Measurements from ENCODE around the gene FBXL12. TPM values are rescaled to one million over a fixed set of nuclear protein-coding genes. Genes with fewer than 3 reads are reported as not detected.

Gene FBXL12
- total RNA-seq = 10 to 100 TPM; 20.9 to 25.6 TPM

GRCh38 chr19:9818734-9819595, at the start of gene FBXL12:
FBXL12 (minus strand) TSS chr19:9819079; CDS start chr19:9818813, 266 bp downstream.
- Mint-ChIP-seq H3K27ac (peak within 1 kb of the TSS; percentile 97), H3K9me3 (peaks cover 12% of the 10 kb centered on the region), H3K36me3 (ENCODE audit: low read depth) (peaks cover 40% of the 10 kb centered on the region), H3K4me1 (peaks cover 34% of the 10 kb centered on the region), H3K4me3 (peak within 1 kb of the TSS; percentile 87), H3K27me3 (no peaks in the 10 kb centered on the region)
- POLR2A ChIA-PET = interaction anchor here (0.6 kb wide), 2 partner anchors 44 to 50 kb away, joined by 4 read pairs; partner anchors contain the start of gene ZNF846
- CTCF ChIA-PET = interaction anchor here (0.5 to 1.7 kb wide), 5 partner anchors 11 to 773 kb away, joined by 3 to 7 read pairs (median 3); no protein-coding TSS in a partner anchor
- DNase-seq = peak; percentile 100

- ChIA-PET POLR2A (no interaction called here), CTCF (interaction anchor here (1.1 kb wide), 1 partner anchor 10 kb away, joined by 3 read pairs; no protein-coding TSS in a partner anchor)
- Mint-ChIP-seq H3K27me3 (no peaks in the 10 kb centered on the region), H3K9me3 (no peaks in the 10 kb centered on the region), H3K4me1 (peaks cover 63% of the 10 kb centered on the region), H3K27ac (peak overlapping the region; percentile 93), H3K4me3 (peak overlapping the region; percentile 65), H3K36me3 (ENCODE audit: low read depth) (peaks cover 3% of the 10 kb centered on the region)
- DNase-seq = peak; percentile 79
Observed at GRCh38 chr19:9865732-9866501, 47.0 kb upstream of the FBXL12 start.

GRCh38 chr19:9863759-9864158, 44.9 kb upstream of the FBXL12 start:
- peak; percentile 30 for DNase-seq
- Mint-ChIP-seq H3K36me3 (ENCODE audit: low read depth) (peaks cover 3% of the 10 kb centered on the region), H3K27me3 (no peaks in the 10 kb centered on the region), H3K4me1 (peaks cover 80% of the 10 kb centered on the region), H3K9me3 (no peaks in the 10 kb centered on the region), H3K27ac (peak overlapping the region; percentile 96), H3K4me3 (peak overlapping the region; percentile 76)
- ChIA-PET CTCF (interaction anchor here (1.4 kb wide), 1 partner anchor 11 kb away, joined by 4 read pairs; no protein-coding TSS in a partner anchor), POLR2A (no interaction called here)

GRCh38 chr19:9862938-9863337, 44.1 kb upstream of the FBXL12 start:
- Mint-ChIP-seq H3K4me3 (peak overlapping the region; percentile 76), H3K4me1 (peaks cover 88% of the 10 kb centered on the region), H3K36me3 (ENCODE audit: low read depth) (peaks cover 3% of the 10 kb centered on the region), H3K27me3 (no peaks in the 10 kb centered on the region), H3K9me3 (no peaks in the 10 kb centered on the region), H3K27ac (peak overlapping the region; percentile 96)
- POLR2A ChIA-PET = interaction anchor here (0.6 kb wide), 1 partner anchor 44 kb away, joined by 4 read pairs; the partner anchor contains the start of gene FBXL12
- CTCF ChIA-PET = interaction anchor here (0.6 to 0.8 kb wide), 4 partner anchors 11 to 1946 kb away, joined by 4 to 5 read pairs (median 4); no protein-coding TSS in a partner anchor
- peak; percentile 55 for DNase-seq

GRCh38 chr19:9861503-9861902, 42.6 kb upstream of the FBXL12 start:
- ChIA-PET POLR2A (no interaction called here), CTCF (no interaction called here)
- H3K9me3 Mint-ChIP-seq = peaks cover 3% of the 10 kb centered on the region
- no peak overlapping the region for H3K4me3 Mint-ChIP-seq
- peak overlapping the region; percentile 16 for H3K27ac Mint-ChIP-seq
- peaks cover 93% of the 10 kb centered on the region for H3K4me1 Mint-ChIP-seq
- H3K36me3 Mint-ChIP-seq (ENCODE audit: low read depth) = peaks cover 12% of the 10 kb centered on the region
- no peak for DNase-seq
- no peaks in the 10 kb centered on the region for H3K27me3 Mint-ChIP-seq

- ChIA-PET POLR2A (interaction anchor here (0.6 kb wide), 1 partner anchor 281 kb away, joined by 5 read pairs; no protein-coding TSS in a partner anchor), CTCF (interaction anchor here (1.4 kb wide), 1 partner anchor 30 kb away, joined by 4 read pairs; no protein-coding TSS in a partner anchor)
- H3K27me3 Mint-ChIP-seq = no peaks in the 10 kb centered on the region
- H3K9me3 Mint-ChIP-seq = peaks cover 3% of the 10 kb centered on the region
- H3K36me3 Mint-ChIP-seq (ENCODE audit: low read depth) = peaks cover 18% of the 10 kb centered on the region
- DNase-seq = no peak
- H3K27ac Mint-ChIP-seq = peak overlapping the region; percentile 11
- no peak overlapping the region for H3K4me3 Mint-ChIP-seq
- peaks cover 88% of the 10 kb centered on the region for H3K4me1 Mint-ChIP-seq
Observed at GRCh38 chr19:9860407-9860806, 41.5 kb upstream of the FBXL12 start.

- CTCF ChIA-PET = interaction anchor here (0.6 to 2.1 kb wide), 2 partner anchors 11 to 284 kb away, joined by 3 to 6 read pairs; no protein-coding TSS in a partner anchor
Observed at GRCh38 chr19:9858766-9859165, 39.9 kb upstream of the FBXL12 start.

GRCh38 chr19:9857920-9858746, 39.3 kb upstream of the FBXL12 start:
- Mint-ChIP-seq H3K27me3 (no peaks in the 10 kb centered on the region), H3K36me3 (ENCODE audit: low read depth) (peaks cover 25% of the 10 kb centered on the region), H3K9me3 (peaks cover 3% of the 10 kb centered on the region), H3K4me1 (peaks cover 73% of the 10 kb centered on the region), H3K27ac (peak overlapping the region; percentile 98), H3K4me3 (peak overlapping the region; percentile 83)
- DNase-seq = peak; percentile 36
- ChIA-PET CTCF (interaction anchor here (0.6 to 2.1 kb wide), 7 partner anchors 9 to 283 kb away, joined by 3 to 6 read pairs (median 3); no protein-coding TSS in a partner anchor), POLR2A (no interaction called here)

More at GRCh38 chr19:9858766-9859165, 39.9 kb upstream of the FBXL12 start:
- Mint-ChIP-seq H3K4me1 (peaks cover 78% of the 10 kb centered on the region), H3K27me3 (no peaks in the 10 kb centered on the region), H3K9me3 (peaks cover 3% of the 10 kb centered on the region), H3K27ac (peak overlapping the region; percentile 98), H3K36me3 (ENCODE audit: low read depth) (peaks cover 25% of the 10 kb centered on the region), H3K4me3 (no peak overlapping the region)
- DNase-seq = no peak
- POLR2A ChIA-PET = no interaction called here

GRCh38 chr19:9857076-9857721, 38.3 kb upstream of the FBXL12 start:
- ChIA-PET CTCF (interaction anchor here (0.9 to 1.6 kb wide), 5 partner anchors 10 to 58 kb away, joined by 3 to 4 read pairs (median 3); no protein-coding TSS in a partner anchor), POLR2A (no interaction called here)
- Mint-ChIP-seq H3K27ac (peak overlapping the region; percentile 98), H3K9me3 (peaks cover 3% of the 10 kb centered on the region), H3K4me3 (peak overlapping the region; percentile 83), H3K27me3 (no peaks in the 10 kb centered on the region), H3K4me1 (peaks cover 67% of the 10 kb centered on the region), H3K36me3 (ENCODE audit: low read depth) (peaks cover 23% of the 10 kb centered on the region)
- DNase-seq = no peak

GRCh38 chr19:9856609-9857008, 37.7 kb upstream of the FBXL12 start:
- Mint-ChIP-seq H3K27me3 (no peaks in the 10 kb centered on the region), H3K4me1 (peaks cover 63% of the 10 kb centered on the region), H3K4me3 (peak overlapping the region; percentile 60), H3K36me3 (ENCODE audit: low read depth) (peaks cover 23% of the 10 kb centered on the region), H3K27ac (peak overlapping the region; percentile 98), H3K9me3 (peaks cover 3% of the 10 kb centered on the region)
- DNase-seq = no peak
- CTCF ChIA-PET = interaction anchor here (1.0 to 1.6 kb wide), 3 partner anchors 10 to 58 kb away, joined by 3 to 4 read pairs (median 3); no protein-coding TSS in a partner anchor
- POLR2A ChIA-PET = no interaction called here

GRCh38 chr19:9854282-9854846, 35.5 kb upstream of the FBXL12 start:
- H3K36me3 Mint-ChIP-seq (ENCODE audit: low read depth) = peaks cover 23% of the 10 kb centered on the region
- CTCF ChIA-PET = no interaction called here
- no peak overlapping the region for H3K27ac Mint-ChIP-seq
- H3K9me3 Mint-ChIP-seq = peaks cover 3% of the 10 kb centered on the region
- H3K4me3 Mint-ChIP-seq = no peak overlapping the region
- H3K4me1 Mint-ChIP-seq = peaks cover 45% of the 10 kb centered on the region
- H3K27me3 Mint-ChIP-seq = no peaks in the 10 kb centered on the region
- POLR2A ChIA-PET = no interaction called here
- no peak for DNase-seq

Data from activated CD4-positive, alpha-beta T cell treated with anti-CD3 and anti-CD28 coated beads, Interleukin-2, amount 10 ng/mL, durations not matched to agents 7 days and 5 days (primary cell).